Activated B cell treated with CpG ODN at 0.5 μM for 24 hours (primary cell): Measurements from ENCODE around the gene MPPED1. TPM values are rescaled to one million over a fixed set of nuclear protein-coding genes. Genes with fewer than 3 reads are reported as not detected.

ENCODE experiments used
- ATAC-seq: fragments of 200-7000 bp; cut with Tn5 transposase; one replicate; pipeline ENCODE4 v1.10.0; 2021; ENCODE audit warnings: low read depth, mild to moderate bottlenecking, moderate library complexity
- CTCF ChIA-PET: fragments of 350-600 bp; sonication (Branson Sonifier 250); formaldehyde crosslinking; loops from one replicate; lab custom pipeline; 2021; ENCODE audit warnings: antibody characterized with exemption; lab: Charles Lee
- POLR2A ChIA-PET: fragments of 350-600 bp; sonication (Branson Sonifier 250); formaldehyde crosslinking; loops from one replicate; lab custom pipeline; 2021; ENCODE audit warnings: antibody characterized with exemption; lab: Charles Lee
- DNase-seq: peaks from one replicate; pipeline ENCODE4 v3.0.0; 2022
- H3K27ac Mint-ChIP-seq: one replicate; pipeline ENCODE4 v1.8.0; 2020; ENCODE audit warnings: mixed read lengths
- H3K27me3 Mint-ChIP-seq: one replicate; pipeline ENCODE4 v1.8.0; 2021; ENCODE audit warnings: mixed read lengths
- H3K36me3 Mint-ChIP-seq: one replicate; pipeline ENCODE4 v1.8.0; 2021; ENCODE audit warnings: low read depth, mixed read lengths
- H3K4me1 Mint-ChIP-seq: one replicate; pipeline ENCODE4 v1.8.0; 2021; ENCODE audit warnings: mixed read lengths
- H3K4me3 Mint-ChIP-seq: one replicate; pipeline ENCODE4 v1.8.0; 2020; ENCODE audit warnings: mild to moderate bottlenecking, mixed read lengths
- H3K9me3 Mint-ChIP-seq: one replicate; pipeline ENCODE4 v1.8.0; 2020; ENCODE audit warnings: mixed read lengths
- intact Hi-C: fragments of 100-400 bp; cut with micrococcal nuclease; formaldehyde crosslinking; loops from one replicate; pipeline ENCODE4 v1.15.1; 2024
- total RNA-seq: library from RNA; stranded (reverse); gene quantifications from 2 replicates; pipeline ENCODE4 v1.2.3, GENCODE V29; 2022
- TF ChIP-seq, protein P1 (sequence below): fragments of 200-600 bp; IDR thresholded peaks from one replicate; pipeline ENCODE4 v1.8.0; 2022; ENCODE audit warnings: antibody characterized with exemption, mild to moderate bottlenecking

The MPPED1 gene
- total RNA-seq, 1 donor from 2014 or later: not detected

DNA sequence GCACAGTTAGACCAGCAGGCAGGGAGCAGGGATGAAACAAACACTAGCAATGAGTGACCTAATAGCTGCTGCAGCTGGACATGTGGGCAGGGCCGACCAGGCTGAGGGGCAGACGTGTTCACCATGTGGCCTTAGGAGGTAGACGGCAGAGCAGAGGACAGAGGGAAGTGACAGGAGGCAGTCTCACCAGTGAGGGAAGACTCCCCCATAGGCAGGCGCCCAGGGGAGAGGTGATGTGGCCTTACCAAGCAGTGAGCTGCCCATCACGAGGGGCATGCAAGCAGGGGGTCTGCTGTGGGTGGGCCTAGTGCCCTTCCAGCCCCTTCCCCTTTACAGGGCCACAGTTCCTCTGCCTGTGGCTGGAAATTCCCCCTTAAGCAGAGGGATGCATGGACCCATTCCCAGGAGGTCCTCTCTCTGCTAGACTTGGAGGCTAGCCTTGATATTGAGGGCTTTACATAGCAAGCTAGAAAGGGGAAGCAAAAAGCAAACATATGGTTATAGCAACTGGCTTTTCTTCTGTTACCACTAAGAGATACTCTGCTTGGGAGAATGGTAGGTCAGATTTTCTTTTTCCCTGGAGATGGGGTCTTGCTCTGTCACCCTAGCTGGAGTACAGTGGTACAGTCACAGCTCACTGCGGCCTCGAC, 67.6 kb downstream of the MPPED1 start:
- Mint-ChIP-seq H3K4me1 (peaks cover 26% of the 10 kb centered on the region), H3K27me3 (no peaks in the 10 kb centered on the region), H3K27ac (no peak overlapping the region), H3K9me3 (no peaks in the 10 kb centered on the region), H3K36me3 (no peaks in the 10 kb centered on the region), H3K4me3 (no peak overlapping the region)
- DNase-seq: no peak
- TF ChIP-seq, protein P1, sequence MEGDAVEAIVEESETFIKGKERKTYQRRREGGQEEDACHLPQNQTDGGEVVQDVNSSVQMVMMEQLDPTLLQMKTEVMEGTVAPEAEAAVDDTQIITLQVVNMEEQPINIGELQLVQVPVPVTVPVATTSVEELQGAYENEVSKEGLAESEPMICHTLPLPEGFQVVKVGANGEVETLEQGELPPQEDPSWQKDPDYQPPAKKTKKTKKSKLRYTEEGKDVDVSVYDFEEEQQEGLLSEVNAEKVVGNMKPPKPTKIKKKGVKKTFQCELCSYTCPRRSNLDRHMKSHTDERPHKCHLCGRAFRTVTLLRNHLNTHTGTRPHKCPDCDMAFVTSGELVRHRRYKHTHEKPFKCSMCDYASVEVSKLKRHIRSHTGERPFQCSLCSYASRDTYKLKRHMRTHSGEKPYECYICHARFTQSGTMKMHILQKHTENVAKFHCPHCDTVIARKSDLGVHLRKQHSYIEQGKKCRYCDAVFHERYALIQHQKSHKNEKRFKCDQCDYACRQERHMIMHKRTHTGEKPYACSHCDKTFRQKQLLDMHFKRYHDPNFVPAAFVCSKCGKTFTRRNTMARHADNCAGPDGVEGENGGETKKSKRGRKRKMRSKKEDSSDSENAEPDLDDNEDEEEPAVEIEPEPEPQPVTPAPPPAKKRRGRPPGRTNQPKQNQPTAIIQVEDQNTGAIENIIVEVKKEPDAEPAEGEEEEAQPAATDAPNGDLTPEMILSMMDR: no peak
- POLR2A ChIA-PET: no interaction called here
- ATAC-seq: no peak
- CTCF ChIA-PET: no interaction called here
- intact Hi-C loops: no loop called here

DNA sequence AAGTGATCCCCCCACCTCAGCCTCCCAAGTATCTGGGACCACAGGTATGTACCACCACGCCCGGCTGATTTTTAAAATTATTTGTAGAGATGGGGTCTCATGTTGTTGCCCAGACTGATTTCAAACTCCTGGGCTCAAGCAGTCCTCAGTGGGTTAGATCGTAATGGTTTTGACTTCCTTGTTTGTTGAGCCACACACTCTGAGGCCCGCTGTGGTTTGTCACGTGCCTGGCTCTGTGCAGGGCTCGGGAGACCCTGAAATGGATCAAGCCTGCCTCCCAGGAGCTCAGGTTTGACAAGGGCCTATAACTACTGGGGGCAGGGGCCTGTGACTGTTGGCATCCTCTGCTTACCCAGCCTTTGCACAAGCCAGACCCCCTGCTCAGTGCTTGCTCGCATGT, 68.1 kb downstream of the MPPED1 start:
- ChIA-PET CTCF (no interaction called here), POLR2A (interaction anchor here (0.7 kb wide), 1 partner anchor 263 kb away, joined by 3 read pairs; no protein-coding TSS in a partner anchor)
- Mint-ChIP-seq H3K36me3 (no peaks in the 10 kb centered on the region), H3K27me3 (no peaks in the 10 kb centered on the region), H3K27ac (no peak overlapping the region), H3K9me3 (no peaks in the 10 kb centered on the region), H3K4me3 (no peak overlapping the region), H3K4me1 (peaks cover 26% of the 10 kb centered on the region)
- TF ChIP-seq, protein P1: no peak
- intact Hi-C loops: loop anchor here (2.0 kb wide), 1 partner anchor 91 kb away; no protein-coding TSS in a partner anchor
- no peak for ATAC-seq
- DNase-seq: no peak

DNA sequence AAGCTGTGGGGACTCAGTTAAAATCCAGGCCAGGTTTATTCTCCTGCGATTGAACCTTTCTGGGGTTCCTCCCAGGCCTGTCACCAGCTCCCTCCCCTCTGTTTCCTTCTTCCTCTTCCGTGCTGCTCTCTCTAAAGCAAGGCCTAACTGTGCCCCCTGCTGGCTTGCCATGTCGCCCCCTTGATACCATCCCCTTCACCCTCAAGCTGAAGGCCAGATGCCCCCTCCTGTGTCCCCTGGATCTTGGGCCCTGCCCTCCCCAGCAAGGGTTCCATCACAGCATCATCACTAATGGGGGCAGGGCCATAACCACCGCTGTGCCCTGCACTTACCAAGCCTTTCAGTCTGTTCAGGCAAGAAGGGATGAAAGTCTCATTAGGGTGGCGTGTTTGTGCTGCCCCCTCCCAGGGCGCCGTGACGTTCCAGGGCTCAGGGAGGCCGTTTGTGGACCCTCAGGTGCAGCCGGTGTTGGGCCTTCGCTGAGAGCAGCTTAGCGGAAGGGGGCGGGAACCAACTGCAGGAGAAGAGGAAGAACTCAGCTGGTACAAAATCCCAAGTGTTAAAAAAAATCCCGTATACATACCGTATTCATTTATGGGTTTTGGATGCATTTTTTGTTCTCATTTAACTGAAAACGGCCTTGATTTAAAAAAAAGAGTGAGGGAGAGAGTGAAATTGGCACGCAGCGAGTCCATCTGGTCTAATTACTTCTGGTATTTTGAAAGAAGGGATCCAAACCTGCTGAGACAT, 69.9 kb downstream of the MPPED1 start:
- Mint-ChIP-seq H3K4me3 (peak overlapping the region; percentile 81), H3K27me3 (peaks cover 1% of the 10 kb centered on the region), H3K36me3 (no peaks in the 10 kb centered on the region), H3K4me1 (peaks cover 26% of the 10 kb centered on the region), H3K9me3 (no peaks in the 10 kb centered on the region), H3K27ac (peak overlapping the region; percentile 74)
- TF ChIP-seq, protein P1: no peak
- DNase-seq (no peak), ATAC-seq (peak; percentile 49)
- intact Hi-C loops: loop anchor here (2.0 kb wide), 1 partner anchor 93 kb away; no protein-coding TSS in a partner anchor
- ChIA-PET CTCF (no interaction called here), POLR2A (no interaction called here)

DNA sequence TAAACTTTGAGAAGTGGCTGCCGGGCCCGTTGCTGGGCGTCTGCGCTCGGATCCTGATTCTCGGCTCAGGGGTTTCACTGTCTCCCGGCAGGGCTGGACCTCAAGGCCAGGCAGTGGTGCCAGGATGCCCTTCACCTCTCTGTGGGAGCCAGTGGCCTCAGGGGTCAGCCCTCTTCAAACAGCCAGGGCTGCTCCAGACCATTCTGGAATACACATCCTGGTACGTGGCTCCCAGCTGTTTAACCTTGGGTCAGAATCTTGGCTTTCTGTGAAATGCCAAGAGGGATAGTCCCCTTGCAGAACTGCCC, 70.5 kb downstream of the MPPED1 start:
- H3K27ac Mint-ChIP-seq: no peak overlapping the region
- DNase-seq (no peak), ATAC-seq (no peak)
- H3K27me3 Mint-ChIP-seq: peaks cover 7% of the 10 kb centered on the region
- TF ChIP-seq, protein P1: no peak
- H3K36me3 Mint-ChIP-seq: no peaks in the 10 kb centered on the region
- H3K9me3 Mint-ChIP-seq: no peaks in the 10 kb centered on the region
- H3K4me3 Mint-ChIP-seq: peak overlapping the region; percentile 81
- POLR2A ChIA-PET: no interaction called here
- CTCF ChIA-PET: no interaction called here
- intact Hi-C loops: no loop called here
- peaks cover 26% of the 10 kb centered on the region for H3K4me1 Mint-ChIP-seq

DNA sequence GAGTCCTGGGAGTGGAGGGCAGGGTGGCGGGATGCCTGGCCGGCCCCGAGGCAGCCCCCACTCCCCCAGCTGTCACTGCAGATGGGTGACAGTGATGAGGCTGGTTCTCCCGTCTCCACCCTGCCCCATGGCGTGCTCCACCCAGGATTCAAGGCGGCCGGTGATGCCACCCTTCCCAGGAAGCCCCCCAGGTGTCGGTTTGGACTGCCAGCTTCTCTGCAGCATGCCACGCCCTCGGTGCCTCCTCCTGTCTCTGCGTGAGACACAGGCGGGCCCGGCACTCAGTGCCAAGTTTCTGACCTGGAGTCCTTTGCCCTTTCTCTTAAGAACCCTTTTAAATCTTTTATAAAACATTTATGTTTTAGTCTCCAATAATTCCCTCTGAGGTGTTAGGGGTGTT, 71.5 kb downstream of the MPPED1 start:
- H3K4me3 Mint-ChIP-seq: no peak overlapping the region
- H3K27me3 Mint-ChIP-seq: peaks cover 8% of the 10 kb centered on the region
- ATAC-seq (no peak), DNase-seq (no peak)
- H3K27ac Mint-ChIP-seq: no peak overlapping the region
- peaks cover 26% of the 10 kb centered on the region for H3K4me1 Mint-ChIP-seq
- no peaks in the 10 kb centered on the region for H3K9me3 Mint-ChIP-seq
- ChIA-PET POLR2A (no interaction called here), CTCF (no interaction called here)
- intact Hi-C loops: no loop called here
- TF ChIP-seq, protein P1: no peak
- no peaks in the 10 kb centered on the region for H3K36me3 Mint-ChIP-seq
